ENCODE results near the gene SDF4. TPM values are rescaled to one million over a fixed set of nuclear protein-coding genes. Genes with fewer than 3 reads are reported as not detected.
A peak's percentile ranks its signal among the peaks of the same experiment; 100 is the strongest.

SDF4 gene
- total RNA-seq, 1 experiment from 2014 or later = 139 TPM

DNA sequence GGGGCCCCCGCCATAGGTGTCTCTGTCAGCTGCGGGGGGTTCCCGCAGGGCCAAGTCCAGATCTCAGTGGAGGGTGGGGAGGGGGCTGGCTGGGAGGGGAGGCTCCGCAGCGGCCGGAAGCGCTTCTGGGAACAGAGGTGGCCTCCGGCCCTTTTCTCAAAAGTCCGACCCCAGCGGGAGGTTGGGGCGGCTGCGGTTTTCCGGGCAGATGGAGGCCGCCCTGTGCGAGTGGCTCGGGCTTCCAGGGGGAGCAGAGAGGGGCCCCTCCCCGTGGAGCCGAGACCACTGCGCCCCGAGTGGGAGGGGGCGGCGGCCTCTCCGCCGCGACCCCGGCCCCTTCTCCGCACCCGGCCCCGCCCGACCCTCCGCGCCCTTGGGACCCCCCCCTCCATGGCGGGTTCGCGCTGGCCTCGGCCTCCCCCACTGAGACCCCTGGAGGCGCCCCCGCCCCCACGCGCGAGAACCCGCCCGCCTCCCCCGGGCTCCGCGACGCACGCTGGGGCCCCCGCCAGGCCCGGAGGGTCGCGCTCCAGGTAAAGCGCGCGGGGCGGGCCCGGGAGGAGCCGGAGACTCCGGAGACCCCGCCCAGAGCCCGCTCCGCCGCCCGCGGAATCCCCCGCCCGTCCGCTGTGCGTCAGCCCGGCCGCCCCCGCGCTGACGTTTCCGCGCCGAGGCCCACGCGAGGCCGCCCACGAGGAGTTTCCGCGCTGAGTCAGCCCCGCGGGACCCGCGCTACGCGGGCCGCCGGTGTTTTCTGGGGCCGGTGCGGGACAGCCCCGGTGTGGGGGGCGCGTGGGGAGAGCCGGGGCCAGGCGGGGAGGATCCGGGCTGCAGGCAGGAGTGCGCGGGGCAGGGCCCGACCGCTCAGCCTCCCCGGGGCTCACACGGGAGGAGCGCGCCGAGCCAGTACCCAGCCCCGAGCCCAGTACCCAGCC, 30.7 kb downstream of the SDF4 start:
- Histone ChIP-seq H3K27ac (no peak overlapping the region), H3K79me2 (ENCODE audit: low read depth) (no peaks in the 10 kb centered on the region), H3K27me3 (ENCODE audit: insufficient read depth, low read depth) (peaks cover 13% of the 10 kb centered on the region; the same call in 1 of the 2 replicates), H2AFZ (no peak overlapping the region), H3K4me1 (replicated peaks; ENCODE audit: insufficient read depth) (no peaks in the 10 kb centered on the region), H3K36me3 (ENCODE audit: low read depth) (no peaks in the 10 kb centered on the region), H3F3A (ENCODE audit: insufficient read depth, low read depth) (0 out of 2 replicates have a peak, but pooled peaks cover 4% of the 10 kb centered on the region), H4K20me1 (ENCODE audit: insufficient read depth) (no peaks in the 10 kb centered on the region), H3K9me2 (ENCODE audit: insufficient read depth) (no peaks in the 10 kb centered on the region), H3K9me3 (ENCODE audit: insufficient read depth, low read depth) (no peaks in the 10 kb centered on the region), H3K4me3 (peak overlapping the region; percentile 54; the same call in 1 of the 2 replicates), H3K4me2 (peak overlapping the region; percentile 77)
- ChIA-PET POLR2A (ENCODE audit: unreplicated experiment) (no interaction called here), CTCF (no interaction called here)
- no TSS peak for BruUV-seq (replicated peaks)
- intact Hi-C loops (cut with micrococcal nuclease; ENCODE audit: unreplicated experiment) = no loop called here
- DNase-seq = peak in 1 of 2 experiments; percentile 39
- TF ChIP-seq CTCF (conservative IDR thresholded peaks at IDR 0.05) (no peak), EZH2 (IDR thresholded peaks at IDR 0.05; ENCODE audit: low read depth) (no peak)

- Histone ChIP-seq H3K9me3 (ENCODE audit: insufficient read depth, low read depth) (no peaks in the 10 kb centered on the region), H3K36me3 (ENCODE audit: low read depth) (no peaks in the 10 kb centered on the region), H4K20me1 (ENCODE audit: insufficient read depth) (no peaks in the 10 kb centered on the region), H3F3A (ENCODE audit: insufficient read depth, low read depth) (0 out of 2 replicates have a peak, but pooled peaks cover 6% of the 10 kb centered on the region), H3K4me2 (peak overlapping the region; percentile 77; the same call in 1 of the 2 replicates), H3K9me2 (ENCODE audit: insufficient read depth) (no peaks in the 10 kb centered on the region), H2AFZ (no peak overlapping the region), H3K4me3 (no peak overlapping the region), H3K79me2 (ENCODE audit: low read depth) (no peaks in the 10 kb centered on the region), H3K4me1 (replicated peaks; ENCODE audit: insufficient read depth) (no peaks in the 10 kb centered on the region), H3K27ac (no peak overlapping the region), H3K27me3 (ENCODE audit: insufficient read depth, low read depth) (peaks cover 13% of the 10 kb centered on the region; the same call in 1 of the 2 replicates)
- CTCF ChIA-PET = interaction anchor here (0.6 kb wide), 1 partner anchor 300 kb away, joined by 4 read pairs; no protein-coding TSS in a partner anchor
- POLR2A ChIA-PET (ENCODE audit: unreplicated experiment) = no interaction called here
- no peak for DNase-seq
- intact Hi-C loops (cut with micrococcal nuclease; ENCODE audit: unreplicated experiment) = no loop called here
- no TSS peak for BruUV-seq (replicated peaks)
- TF ChIP-seq EZH2 (IDR thresholded peaks at IDR 0.05; ENCODE audit: low read depth) = no peak
- TF ChIP-seq CTCF (conservative IDR thresholded peaks at IDR 0.05) = no peak
Measured at GRCh38 chr1:1199961-1200875, 31.6 kb downstream of the SDF4 start.
